Endothelial cell (in vitro differentiated cells): ENCODE results near the gene CUBN. TPM values are rescaled to one million over a fixed set of nuclear protein-coding genes. Genes with fewer than 3 reads are reported as not detected.

Experiments used
- DNase-seq: peaks from one replicate; pipeline ENCODE4 v3.0.0; 2021; ENCODE audit warnings: low spot score
- H3K27ac Mint-ChIP-seq: one replicate; pipeline ENCODE4 v1.8.0; 2021; ENCODE audit warnings: mixed read lengths, inconsistent platforms; ENCODE audit not compliant: unreplicated experiment
- H3K27me3 Mint-ChIP-seq: one replicate; pipeline ENCODE4 v1.8.0; 2021; ENCODE audit warnings: mild to moderate bottlenecking, moderate library complexity, mixed read lengths, inconsistent platforms; ENCODE audit not compliant: unreplicated experiment
- H3K36me3 Mint-ChIP-seq: one replicate; pipeline ENCODE4 v1.8.0; 2021; ENCODE audit warnings: mild to moderate bottlenecking, low read depth, mixed read lengths, inconsistent platforms; ENCODE audit not compliant: unreplicated experiment
- H3K4me1 Mint-ChIP-seq: one replicate; pipeline ENCODE4 v1.8.0; 2021; ENCODE audit warnings: mild to moderate bottlenecking, mixed read lengths, inconsistent platforms; ENCODE audit not compliant: unreplicated experiment
- H3K4me3 Mint-ChIP-seq: one replicate; pipeline ENCODE4 v1.8.0; 2021; ENCODE audit warnings: mild to moderate bottlenecking, mixed read lengths, inconsistent platforms; ENCODE audit not compliant: unreplicated experiment
- H3K9me3 Mint-ChIP-seq: one replicate; pipeline ENCODE4 v1.8.0; 2021; ENCODE audit warnings: mixed read lengths, inconsistent platforms; ENCODE audit not compliant: unreplicated experiment
- CTCF ChIP-seq: fragments of 200-600 bp; sonication (generic); IDR thresholded peaks from one replicate; pipeline ENCODE4 v1.5.0; 2021; ENCODE audit warnings: antibody characterized with exemption; ENCODE audit not compliant: unreplicated experiment
- total RNA-seq: library from RNA; stranded (reverse); fragmentation: NEBNext Ultra II Directional; extraction: Animal tissue kit (Norgen Biotek cat#: 25700); gene quantifications from one replicate; pipeline ENCODE4 v1.2.1, GENCODE V29; 2021; ENCODE audit not compliant: unreplicated experiment

CUBN gene
- total RNA-seq, 1 donor from 2014 or later, result 8.8 TPM

- H3K9me3 Mint-ChIP-seq, result no peaks in the 10 kb centered on the region
- TF ChIP-seq CTCF, result no peak
- H3K27ac Mint-ChIP-seq, result no peak overlapping the region
- no peak for DNase-seq
- no peak overlapping the region for H3K4me3 Mint-ChIP-seq
- peaks cover 6% of the 10 kb centered on the region for H3K4me1 Mint-ChIP-seq
- H3K36me3 Mint-ChIP-seq, result no peaks in the 10 kb centered on the region
- H3K27me3 Mint-ChIP-seq, result no peaks in the 10 kb centered on the region
Observed at GRCh38 chr10:17138460-17139042, 8.9 kb upstream of the CUBN start.

- no peaks in the 10 kb centered on the region for H3K27me3 Mint-ChIP-seq
- no peaks in the 10 kb centered on the region for H3K36me3 Mint-ChIP-seq
- DNase-seq, result no peak
- TF ChIP-seq CTCF, result no peak
- no peak overlapping the region for H3K4me3 Mint-ChIP-seq
- no peak overlapping the region for H3K27ac Mint-ChIP-seq
- no peaks in the 10 kb centered on the region for H3K9me3 Mint-ChIP-seq
- H3K4me1 Mint-ChIP-seq, result peaks cover 16% of the 10 kb centered on the region
Observed at GRCh38 chr10:17134737-17135260, 5.2 kb upstream of the CUBN start.

- peaks cover 16% of the 10 kb centered on the region for H3K4me1 Mint-ChIP-seq
- no peaks in the 10 kb centered on the region for H3K9me3 Mint-ChIP-seq
- no peak overlapping the region for H3K27ac Mint-ChIP-seq
- no peaks in the 10 kb centered on the region for H3K27me3 Mint-ChIP-seq
- DNase-seq, result no peak
- no peak for TF ChIP-seq CTCF
- H3K36me3 Mint-ChIP-seq, result no peaks in the 10 kb centered on the region
- no peak overlapping the region for H3K4me3 Mint-ChIP-seq
Observed at GRCh38 chr10:17134282-17134681, 4.7 kb upstream of the CUBN start.

GRCh38 chr10:17128261-17128660 is 1.4 kb downstream of the CUBN start:
- Mint-ChIP-seq H3K27me3 (peaks cover 2% of the 10 kb centered on the region), H3K4me1 (peaks cover 10% of the 10 kb centered on the region), H3K36me3 (no peaks in the 10 kb centered on the region), H3K9me3 (no peaks in the 10 kb centered on the region), H3K4me3 (no peak overlapping the region), H3K27ac (no peak overlapping the region)
- DNase-seq, result no peak
- no peak for TF ChIP-seq CTCF

GRCh38 chr10:17126327-17126726 is 3.3 kb downstream of the CUBN start:
- Mint-ChIP-seq H3K27ac (no peak overlapping the region), H3K9me3 (no peaks in the 10 kb centered on the region), H3K36me3 (no peaks in the 10 kb centered on the region), H3K4me1 (no peaks in the 10 kb centered on the region), H3K27me3 (peaks cover 2% of the 10 kb centered on the region), H3K4me3 (no peak overlapping the region)
- TF ChIP-seq CTCF, result no peak
- no peak for DNase-seq
